Adipocyte (in vitro differentiated cells): ENCODE results near the gene ERVH48-1.
A peak's percentile ranks its signal among the peaks of the same experiment; 100 is the strongest.
"Not testable (repeated sequence)": the region's sequence is repeated elsewhere in the genome, so short reads cannot be mapped to it uniquely, and the experiment has no call there.

ENCODE experiments used
- DNase-seq: peaks from one replicate; pipeline ENCODE4 v3.0.0-alpha.2; 2015; ENCODE audit warnings: low read depth
- H3K27me3 ChIP-seq: replicated peaks from 2 replicates; pipeline ENCODE4 v1.7.0; 2013; ENCODE audit warnings: mild to moderate bottlenecking, low read length, moderate library complexity; ENCODE audit not compliant: control insufficient read depth, insufficient read depth
- H3K36me3 ChIP-seq: 2 replicates; pipeline ENCODE4 v1.7.0; 2013; ENCODE audit warnings: low read length, mild to moderate bottlenecking, moderate library complexity; ENCODE audit not compliant: control insufficient read depth, insufficient read depth, severe bottlenecking
- H3K4me1 ChIP-seq: 2 replicates; pipeline ENCODE4 v1.7.0; 2013; ENCODE audit warnings: mild to moderate bottlenecking, low read length, moderate library complexity; ENCODE audit not compliant: control insufficient read depth, insufficient read depth
- H3K4me3 ChIP-seq: 2 replicates; pipeline ENCODE4 v1.7.0; 2013; ENCODE audit warnings: mild to moderate bottlenecking, low read length, moderate library complexity
- H3K9ac ChIP-seq: 2 replicates; pipeline ENCODE4 v1.7.0; 2013; ENCODE audit warnings: mild to moderate bottlenecking, low read length, moderate library complexity
- H3K9me3 ChIP-seq: 2 replicates; pipeline ENCODE4 v1.7.0; 2013; ENCODE audit warnings: mild to moderate bottlenecking, low read length, moderate library complexity; ENCODE audit not compliant: control insufficient read depth

The ERVH48-1 gene

DNA sequence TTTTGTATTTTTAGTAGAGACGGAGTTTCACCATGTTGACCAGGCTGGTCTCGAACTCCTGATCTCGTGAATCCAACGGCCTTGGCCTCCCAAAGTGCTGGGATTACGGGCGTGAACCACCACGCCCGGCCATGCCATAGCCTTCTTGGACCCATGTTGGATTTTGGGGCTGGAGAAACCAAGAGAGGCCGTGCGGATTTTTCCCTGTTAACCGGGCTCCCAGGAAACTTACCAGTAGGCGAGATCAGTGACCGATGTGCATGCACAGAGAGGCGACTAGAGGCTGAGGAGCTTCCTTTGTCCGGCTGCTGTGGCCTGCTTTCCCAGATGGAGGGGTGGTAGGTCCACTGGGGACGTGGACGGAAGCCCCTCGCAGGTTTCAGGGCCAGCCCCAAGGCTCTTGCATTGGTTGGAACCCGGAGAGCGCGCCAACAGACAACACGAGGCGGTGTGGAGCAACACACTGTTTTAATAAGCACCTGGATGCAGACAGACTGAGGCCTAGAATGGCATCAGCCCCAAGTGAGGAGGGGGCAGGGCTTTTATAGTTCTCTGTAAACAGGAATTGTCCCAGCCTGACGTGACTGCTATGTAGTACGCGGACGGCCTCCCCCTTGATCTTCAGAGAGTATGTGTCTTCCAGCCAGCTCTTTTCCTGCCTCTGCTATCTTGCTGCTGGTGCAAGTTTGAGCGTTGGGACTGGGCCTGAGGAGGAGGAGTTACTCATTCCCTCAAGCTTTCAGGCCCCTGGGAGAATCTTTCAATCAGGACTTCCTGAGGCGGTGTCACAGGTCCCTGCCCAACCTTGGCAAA lies at the start of gene ERVH48-1:
Gene ERVH48-1, minus strand, starts transcription at position 517 of the 813 bp plus-strand sequence. CDS start 6,624 bp downstream, outside the sequence.
- no peak within 1 kb of the TSS for H3K4me3 ChIP-seq
- DNase-seq = no peak
- peaks cover 4% of the 10 kb centered on the region for H3K4me1 ChIP-seq

DNA sequence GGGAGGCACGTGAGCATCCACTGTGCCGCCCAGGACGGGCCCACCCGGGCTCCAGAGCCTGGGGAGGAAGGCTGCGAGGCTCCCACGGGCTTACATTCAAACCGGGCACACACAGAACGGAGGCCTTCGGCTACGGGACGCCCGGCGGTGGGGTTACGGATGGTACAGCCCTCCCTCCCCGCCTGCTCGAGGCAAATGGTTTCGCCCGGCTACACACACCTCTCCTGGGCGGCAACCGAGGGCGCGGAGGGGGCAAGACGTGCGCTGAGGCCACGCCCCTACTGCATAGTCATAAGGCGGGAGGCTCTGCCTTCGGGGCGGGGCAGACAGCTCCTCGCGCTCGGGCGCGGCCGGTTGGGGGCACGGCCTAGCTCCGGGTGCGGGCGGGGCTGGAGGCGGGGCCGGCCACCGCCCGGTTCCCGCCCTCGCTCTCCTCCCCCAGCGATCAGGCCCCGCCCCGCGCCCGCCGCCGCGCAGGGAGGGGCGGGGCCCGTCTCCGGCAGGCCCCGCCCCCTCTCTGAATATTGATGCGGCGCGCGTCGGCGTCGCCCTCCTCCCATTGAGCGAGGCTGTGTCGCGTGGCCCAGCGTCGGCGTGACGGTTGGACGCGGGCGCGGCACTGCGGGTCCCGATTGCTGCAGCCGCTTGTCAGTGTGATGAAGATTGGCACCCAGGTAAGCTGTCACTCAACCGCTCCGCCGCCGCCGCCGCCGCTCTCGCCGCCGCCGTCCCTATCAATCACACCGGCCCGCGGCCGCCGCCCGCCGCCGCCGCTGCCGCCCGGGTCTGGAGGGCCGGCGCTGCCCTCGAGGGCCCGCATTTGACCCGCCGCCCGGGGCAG lies 48.8 kb upstream of the ERVH48-1 start, which contains the start of gene PKNOX1:
Gene PKNOX1, plus strand, starts transcription at position 572 of the 841 bp plus-strand sequence. CDS start 29,820 bp downstream, outside the sequence.
- H3K36me3 ChIP-seq = peaks cover 3% of the 10 kb centered on the region
- H3K4me1 ChIP-seq = peaks cover 19% of the 10 kb centered on the region
- no peaks in the 10 kb centered on the region for H3K9me3 ChIP-seq
- DNase-seq = peak; percentile 100
- H3K27me3 ChIP-seq = no peaks in the 10 kb centered on the region
- peak within 1 kb of the TSS; percentile 98 for H3K9ac ChIP-seq
- H3K4me3 ChIP-seq = peak within 1 kb of the TSS; percentile 92

More for the DNA sequence above, at the start of gene ERVH48-1:
- Histone ChIP-seq H3K36me3 (no peaks in the 10 kb centered on the region), H3K9ac (no peak within 1 kb of the TSS), H3K9me3 (no peaks in the 10 kb centered on the region), H3K27me3 (no peaks in the 10 kb centered on the region)

DNA sequence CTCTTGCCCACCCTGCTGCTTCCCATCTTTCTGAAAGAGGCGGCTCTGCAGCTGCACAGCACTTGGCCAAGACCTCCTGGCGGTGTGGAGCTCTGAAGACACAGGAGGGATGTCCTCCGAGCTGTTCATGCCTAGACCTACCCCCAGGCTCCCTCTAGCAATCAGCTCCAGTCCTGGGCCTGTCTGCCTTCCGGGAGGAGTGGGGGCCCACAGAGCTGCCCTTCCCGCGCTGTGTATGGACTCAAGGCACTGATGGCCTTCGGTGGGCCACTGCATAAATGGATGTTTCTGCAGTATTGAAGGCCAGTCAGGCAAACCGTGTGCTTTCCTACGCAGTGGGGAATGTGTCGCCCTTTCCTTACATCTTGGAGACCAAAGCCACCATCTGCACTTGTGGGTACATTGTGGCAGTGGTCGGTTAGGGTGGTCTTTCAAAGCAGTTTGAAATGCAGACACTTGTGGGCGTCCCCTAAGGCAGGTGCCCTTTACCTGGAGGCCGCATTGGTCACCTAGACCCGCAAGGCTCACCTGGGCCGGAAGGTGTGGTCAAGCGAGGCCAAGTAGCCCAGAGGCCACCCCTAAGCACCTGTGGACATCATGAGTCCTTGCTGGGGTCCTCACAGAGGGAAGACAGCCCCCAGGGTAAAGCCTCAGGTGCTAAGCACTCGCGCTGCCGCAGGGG lies 48.0 kb upstream of the ERVH48-1 start:
- peak overlapping the region; percentile 93 for H3K9ac ChIP-seq
- H3K4me1 ChIP-seq = peaks cover 19% of the 10 kb centered on the region
- H3K27me3 ChIP-seq = no peaks in the 10 kb centered on the region
- no peaks in the 10 kb centered on the region for H3K36me3 ChIP-seq
- no peak for DNase-seq
- H3K4me3 ChIP-seq = peak overlapping the region; percentile 90
- no peaks in the 10 kb centered on the region for H3K9me3 ChIP-seq

DNA sequence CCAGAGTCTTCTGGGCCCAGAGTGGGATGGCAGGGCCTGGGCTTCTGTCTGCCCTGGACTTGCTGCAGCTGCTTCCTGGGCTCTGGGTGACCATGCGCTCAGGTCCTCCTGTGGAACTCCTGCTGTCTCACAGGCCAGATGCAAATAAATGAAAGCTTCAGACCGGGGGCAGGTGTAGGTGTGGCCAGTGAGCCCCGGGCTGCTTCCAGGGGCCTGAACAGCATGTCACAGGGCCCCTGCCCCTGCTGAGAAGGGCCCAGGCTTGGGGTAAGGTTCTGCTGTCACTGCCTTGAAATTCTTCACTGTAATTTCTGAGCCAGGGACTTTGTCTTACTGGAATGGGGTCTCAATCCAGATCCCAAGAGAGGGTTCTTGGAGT lies 46.5 kb upstream of the ERVH48-1 start:
- Histone ChIP-seq H3K4me1 (peaks cover 18% of the 10 kb centered on the region), H3K4me3 (no peak overlapping the region), H3K27me3 (no peaks in the 10 kb centered on the region), H3K9ac (no peak overlapping the region), H3K36me3 (no peaks in the 10 kb centered on the region), H3K9me3 (no peaks in the 10 kb centered on the region)
- DNase-seq = no peak

DNA sequence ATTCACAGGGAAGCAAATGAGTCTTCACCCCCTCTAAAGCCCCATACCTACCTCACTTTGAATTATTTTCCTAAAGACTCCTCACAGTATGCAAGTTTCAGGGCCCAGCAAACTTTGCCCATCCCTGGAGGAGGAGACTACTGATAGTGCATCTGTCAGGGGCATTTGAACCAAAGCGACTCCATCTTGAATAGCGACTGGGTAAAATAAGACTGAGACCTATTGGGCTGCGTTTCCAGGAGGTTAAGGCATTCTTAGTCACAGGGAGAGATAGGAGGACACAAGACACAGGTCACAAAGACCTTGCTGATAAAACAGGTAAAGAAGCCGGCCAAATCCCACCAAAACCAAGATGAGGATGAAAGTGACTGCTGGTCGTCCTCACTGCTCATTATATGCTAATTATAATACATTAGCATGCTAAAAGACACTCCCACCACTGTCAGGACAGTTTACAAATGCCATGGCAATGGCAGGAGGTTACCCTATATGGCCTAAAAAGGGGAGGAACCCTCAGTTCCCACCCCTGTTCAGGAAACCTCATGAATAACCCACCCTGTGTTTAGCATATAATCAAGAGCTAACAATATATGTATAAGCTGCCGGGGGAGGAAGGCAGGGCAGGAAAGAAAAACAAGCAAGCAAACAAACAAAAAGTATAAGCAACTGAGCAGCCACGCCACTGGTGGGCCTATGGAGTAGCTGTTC lies 45.7 kb upstream of the ERVH48-1 start:
- Histone ChIP-seq H3K9ac (no peak overlapping the region), H3K4me1 (peaks cover 10% of the 10 kb centered on the region), H3K36me3 (no peaks in the 10 kb centered on the region), H3K4me3 (no peak overlapping the region), H3K27me3 (no peaks in the 10 kb centered on the region), H3K9me3 (no peaks in the 10 kb centered on the region)
- no peak for DNase-seq

DNA sequence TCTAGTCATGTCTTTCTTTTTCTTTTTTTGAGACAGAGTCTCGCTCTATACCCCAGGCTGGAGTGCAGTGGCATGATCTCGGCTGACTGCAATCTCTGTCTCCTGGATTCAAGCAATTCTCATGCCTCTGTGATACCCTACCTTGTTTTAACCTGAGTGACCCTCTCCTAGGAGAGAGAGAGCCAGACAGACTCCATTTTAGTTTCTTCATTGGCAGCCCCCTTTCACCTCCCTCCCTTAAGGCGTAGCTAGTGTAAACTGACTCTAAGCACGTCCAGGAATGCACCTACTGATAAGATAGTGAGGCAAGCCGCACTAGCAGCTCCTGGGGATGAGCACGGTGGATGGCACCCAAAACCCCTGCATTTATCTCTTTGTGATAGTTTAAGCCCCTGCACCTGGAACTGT lies 43.8 kb upstream of the ERVH48-1 start:
- Histone ChIP-seq H3K9ac (no peak overlapping the region), H3K4me3 (no peak overlapping the region), H3K27me3 (no peaks in the 10 kb centered on the region), H3K4me1 (peaks cover 5% of the 10 kb centered on the region), H3K9me3 (no peaks in the 10 kb centered on the region), H3K36me3 (no peaks in the 10 kb centered on the region)
- DNase-seq = no peak

DNA sequence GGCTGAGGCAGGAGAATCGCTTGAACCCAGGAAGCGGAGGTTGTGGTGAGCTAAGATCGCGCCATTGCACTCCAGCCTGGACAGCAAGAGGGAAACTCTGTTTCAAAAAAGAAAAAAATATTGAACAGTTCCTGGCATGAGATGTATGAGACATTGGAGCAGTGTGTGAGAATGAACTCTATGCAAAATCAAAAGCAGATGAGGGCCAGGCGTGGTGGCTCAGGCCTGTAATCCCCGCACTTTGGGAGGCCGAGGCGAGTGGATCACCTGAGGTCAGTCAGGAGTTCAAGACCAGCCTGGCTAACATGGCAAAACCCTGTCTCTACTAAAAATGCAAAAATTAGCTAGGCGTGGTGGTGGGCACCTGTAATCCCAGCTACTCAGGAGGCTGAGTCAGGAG lies 42.2 kb upstream of the ERVH48-1 start:
- not testable (repeated sequence) for H3K4me1 ChIP-seq, H3K27me3 ChIP-seq, H3K9ac ChIP-seq, H3K36me3 ChIP-seq, DNase-seq, H3K4me3 ChIP-seq, H3K9me3 ChIP-seq

DNA sequence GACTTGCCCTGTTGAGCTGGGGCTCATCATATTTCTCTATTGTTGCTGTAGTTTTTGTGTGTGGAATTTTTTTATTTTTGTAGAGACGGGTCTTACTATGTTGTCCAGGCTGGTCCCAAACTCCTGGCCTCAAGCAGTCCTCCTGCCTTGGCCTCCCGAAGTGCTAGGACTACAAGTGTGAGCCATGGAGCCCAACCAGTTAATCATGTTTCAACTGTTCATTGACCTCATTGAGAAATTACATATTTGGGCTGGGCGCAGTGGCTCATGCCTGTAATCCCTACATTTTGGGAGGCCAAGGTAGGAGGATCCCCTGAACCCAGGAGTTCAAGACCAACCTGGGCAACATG lies 39.8 kb upstream of the ERVH48-1 start:
- Histone ChIP-seq H3K36me3 (no peaks in the 10 kb centered on the region), H3K27me3 (no peaks in the 10 kb centered on the region), H3K9ac (no peak overlapping the region), H3K4me1 (no peaks in the 10 kb centered on the region), H3K4me3 (no peak overlapping the region), H3K9me3 (no peaks in the 10 kb centered on the region)
- no peak for DNase-seq

DNA sequence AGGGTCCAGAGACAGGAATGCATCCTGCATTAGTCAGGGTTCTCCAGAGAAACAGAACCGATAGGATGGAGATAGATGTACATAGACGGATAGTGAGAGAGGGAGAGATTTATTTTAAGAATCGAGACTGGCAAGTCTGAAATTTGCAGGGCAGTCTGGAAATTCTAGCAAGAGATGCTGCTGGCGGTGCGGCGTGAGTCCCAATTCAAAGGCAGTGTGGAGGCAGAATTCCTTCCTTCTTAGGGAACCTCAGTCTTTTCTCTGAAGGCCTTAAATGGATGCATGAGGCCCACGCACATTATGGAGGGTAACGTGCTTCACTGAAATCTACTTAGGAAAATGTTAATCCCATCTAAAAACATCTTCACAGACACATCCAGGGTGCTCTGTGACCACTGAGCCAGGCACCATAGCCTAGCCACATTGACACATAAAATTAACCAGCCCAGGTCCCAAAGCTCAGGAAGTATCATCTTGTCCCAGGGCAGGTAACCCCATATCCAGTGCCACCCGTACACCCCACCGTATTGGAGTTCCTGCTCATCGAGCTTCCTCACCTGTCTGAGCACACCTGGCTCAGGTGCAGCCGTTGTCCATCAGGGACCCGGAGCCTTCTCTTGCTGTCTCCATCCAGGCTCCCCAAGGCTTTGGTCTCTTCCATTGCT lies 39.2 kb upstream of the ERVH48-1 start:
- no peak overlapping the region for H3K9ac ChIP-seq
- no peak overlapping the region for H3K4me3 ChIP-seq
- no peak for DNase-seq
- no peaks in the 10 kb centered on the region for H3K36me3 ChIP-seq
- H3K4me1 ChIP-seq = no peaks in the 10 kb centered on the region
- no peaks in the 10 kb centered on the region for H3K27me3 ChIP-seq
- H3K9me3 ChIP-seq = no peaks in the 10 kb centered on the region

DNA sequence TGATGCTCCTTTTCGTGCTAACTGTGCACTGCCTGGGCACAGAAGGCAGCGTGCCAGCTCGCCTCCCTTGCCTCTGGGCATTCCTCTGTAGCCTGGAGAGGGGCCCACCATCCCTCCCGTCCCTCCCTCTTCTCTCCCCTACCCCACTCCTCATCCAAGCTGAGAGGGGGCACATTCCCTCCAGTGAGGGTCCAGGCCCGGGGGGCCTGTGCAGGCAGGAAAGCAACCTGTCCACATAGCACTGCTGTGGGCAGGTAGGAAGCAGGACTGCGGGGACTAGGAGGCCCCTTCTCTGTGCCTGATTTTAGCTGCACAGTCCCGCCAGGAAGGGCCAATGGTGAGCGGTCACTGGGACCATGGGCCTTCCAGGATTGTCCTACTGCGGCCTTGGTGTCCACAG lies 38.7 kb upstream of the ERVH48-1 start:
- no peak for DNase-seq
- Histone ChIP-seq H3K27me3 (no peaks in the 10 kb centered on the region), H3K9me3 (no peaks in the 10 kb centered on the region), H3K9ac (no peak overlapping the region), H3K4me1 (no peaks in the 10 kb centered on the region), H3K36me3 (no peaks in the 10 kb centered on the region), H3K4me3 (no peak overlapping the region)
